HS-5 (cell line): ENCODE results near the gene RFTN2.
"Not testable (repeated sequence)": the region's sequence is repeated elsewhere in the genome, so short reads cannot be mapped to it uniquely, and the experiment has no call there.

Experiments used
- DNase-seq: peaks from one replicate; pipeline ENCODE4 v3.0.0-alpha.2; 2012; ENCODE audit warnings: low read depth

RFTN2 gene, protein sequence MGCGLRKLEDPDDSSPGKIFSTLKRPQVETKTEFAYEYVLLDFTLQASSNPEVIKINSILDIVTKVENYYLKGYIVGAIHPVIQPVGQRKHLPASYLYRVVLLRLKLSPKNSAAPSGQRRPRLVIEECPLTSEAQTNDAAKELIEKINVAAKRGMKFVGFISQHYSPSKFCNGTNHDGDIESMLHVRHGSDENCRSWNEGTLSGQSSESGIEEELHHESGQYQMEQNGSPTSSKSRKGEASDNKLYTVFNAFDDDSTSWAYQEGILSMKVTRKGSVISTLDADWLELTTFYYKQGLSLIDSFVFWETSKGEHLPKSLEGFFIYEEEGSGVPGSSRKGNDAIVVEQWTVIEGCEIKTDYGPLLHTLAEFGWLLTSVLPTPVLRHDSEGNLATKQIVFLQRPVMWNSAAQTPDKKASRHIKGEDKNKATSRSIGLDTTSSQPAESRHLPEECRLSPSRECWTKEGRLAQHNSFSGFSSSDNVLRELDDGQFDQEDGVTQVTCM

GRCh38 chr2:197675246-197675645 lies at the start of gene RFTN2:
Gene RFTN2, minus strand, starts transcription at chr2:197675587. Its CDS starts 129 bp downstream, at chr2:197675458.
- DNase-seq, result no peak

DNA sequence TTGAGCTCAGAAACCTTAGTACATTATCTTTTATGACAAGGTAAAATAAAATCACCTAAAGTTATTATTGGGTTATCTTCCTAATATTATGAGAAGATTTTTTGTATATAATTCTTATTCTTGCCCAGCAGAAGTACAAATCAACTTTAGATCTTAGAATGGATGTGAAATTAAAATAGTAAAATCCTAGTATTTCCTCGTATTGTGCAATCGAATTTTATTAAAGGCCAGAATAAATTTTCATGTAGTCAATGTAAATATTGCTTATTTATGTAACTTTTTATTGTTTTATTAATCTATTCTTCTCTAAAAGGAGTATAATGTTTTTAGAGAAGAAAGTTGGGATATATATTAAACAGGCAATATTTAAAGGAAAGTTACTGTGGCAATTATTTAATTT lies 42.5 kb upstream of the RFTN2 start:
- no peak for DNase-seq

GRCh38 chr2:197713271-197713670 lies 37.9 kb upstream of the RFTN2 start:
- DNase-seq, result no peak

- DNase-seq, result no peak
Measured at GRCh38 chr2:197711578-197711977, 36.2 kb upstream of the RFTN2 start.

GRCh38 chr2:197710424-197711042 lies 35.1 kb upstream of the RFTN2 start:
- no peak for DNase-seq

GRCh38 chr2:197709140-197709539 lies 33.8 kb upstream of the RFTN2 start:
- DNase-seq, result not testable (repeated sequence)

- DNase-seq, result peak; percentile 89
Measured at GRCh38 chr2:197708331-197708730, 32.9 kb upstream of the RFTN2 start.

- peak; percentile 58 for DNase-seq
Measured at GRCh38 chr2:197707316-197708213, 32.2 kb upstream of the RFTN2 start.

DNA sequence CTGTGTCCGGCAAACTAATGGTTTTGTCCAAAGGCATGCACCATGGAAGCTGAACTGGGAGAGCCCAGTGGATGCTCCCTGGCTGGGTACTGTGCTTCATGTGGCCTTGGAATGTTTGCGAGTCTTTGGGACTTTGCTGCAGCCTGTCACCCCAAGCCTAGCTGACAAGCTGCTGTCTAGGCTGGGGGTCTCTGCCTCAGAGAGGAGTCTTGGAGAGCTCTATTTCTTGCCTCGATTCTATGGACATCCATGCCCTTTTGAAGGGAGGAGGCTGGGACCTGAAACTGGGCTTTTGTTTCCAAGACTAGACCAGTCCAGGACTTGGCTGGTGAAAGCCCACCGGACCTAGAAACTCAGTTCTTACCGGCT lies 31.4 kb upstream of the RFTN2 start:
- no peak for DNase-seq

DNA sequence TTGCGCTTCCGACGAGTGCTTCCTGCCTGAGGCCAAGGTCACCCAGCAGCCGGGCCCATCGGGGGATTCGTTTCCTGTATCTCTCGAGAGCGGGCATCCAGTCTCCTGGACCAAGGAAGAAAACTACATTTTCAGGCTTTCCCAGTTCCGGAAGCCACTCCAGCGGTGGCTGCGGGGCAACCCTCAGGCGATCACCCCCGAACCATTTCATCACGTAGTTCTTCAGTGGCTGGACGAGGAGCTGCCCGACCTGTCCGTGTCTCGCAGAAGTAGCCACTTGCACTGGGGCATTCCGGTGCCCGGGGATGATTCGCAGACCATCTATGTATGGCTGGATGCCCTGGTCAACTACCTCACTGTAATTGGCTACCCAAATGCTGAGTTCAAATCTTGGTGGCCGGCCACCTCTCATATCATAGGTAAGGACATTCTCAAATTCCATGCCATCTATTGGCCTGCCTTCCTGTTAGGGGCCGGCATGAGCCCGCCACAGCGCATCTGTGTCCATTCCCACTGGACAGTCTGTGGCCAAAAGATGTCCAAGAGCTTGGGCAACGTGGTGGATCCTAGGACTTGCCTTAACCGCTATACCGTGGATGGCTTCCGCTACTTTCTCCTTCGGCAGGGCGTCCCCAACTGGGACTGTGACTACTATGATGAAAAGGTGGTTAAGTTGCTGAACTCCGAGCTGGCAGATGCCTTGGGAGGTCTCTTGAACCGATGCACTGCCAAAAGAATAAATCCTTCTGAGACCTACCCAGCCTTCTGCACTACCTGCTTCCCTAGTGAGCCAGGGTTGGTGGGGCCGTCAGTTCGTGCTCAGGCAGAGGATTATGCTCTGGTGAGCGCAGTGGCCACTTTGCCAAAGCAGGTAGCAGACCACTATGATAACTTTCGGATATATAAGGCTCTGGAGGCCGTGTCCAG lies 30.8 kb upstream of the RFTN2 start:
- no peak for DNase-seq

DNA sequence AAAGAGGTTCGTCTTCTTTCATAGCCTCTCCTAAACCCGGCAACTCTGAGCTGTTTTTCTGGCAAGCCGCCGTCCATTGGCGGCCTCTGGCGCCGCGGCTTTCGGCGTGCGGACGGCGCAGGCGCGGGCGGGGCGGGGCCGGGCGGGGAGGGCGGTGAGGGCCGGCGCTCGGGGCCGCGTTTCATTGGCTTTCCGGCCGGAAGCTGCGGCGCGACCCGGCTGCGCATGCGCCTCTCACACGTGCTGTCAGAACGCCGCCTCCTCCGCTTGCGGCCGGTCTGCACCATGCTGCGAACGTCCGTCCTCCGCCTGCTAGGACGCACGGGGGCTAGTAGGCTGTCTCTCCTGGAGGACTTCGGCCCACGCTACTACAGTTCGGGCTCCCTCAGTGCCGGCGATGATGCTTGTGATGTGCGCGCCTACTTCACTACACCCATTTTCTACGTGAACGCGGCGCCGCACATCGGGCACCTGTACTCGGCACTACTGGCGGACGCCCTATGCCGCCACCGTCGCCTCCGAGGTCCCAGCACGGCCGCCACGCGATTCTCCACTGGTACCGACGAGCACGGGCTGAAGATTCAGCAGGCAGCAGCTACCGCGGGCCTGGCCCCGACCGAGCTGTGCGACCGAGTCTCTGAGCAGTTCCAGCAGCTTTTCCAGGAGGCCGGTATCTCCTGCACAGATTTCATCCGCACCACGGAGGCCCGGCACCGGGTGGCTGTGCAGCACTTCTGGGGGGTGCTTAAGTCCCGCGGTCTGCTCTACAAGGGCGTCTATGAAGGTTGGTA lies 29.9 kb upstream of the RFTN2 start, which contains the start of gene MARS2:
MARS2 (plus strand) TSS at position 249 of the 791 bp plus-strand sequence; CDS start at position 286, 37 bp downstream.
- peak; percentile 72 for DNase-seq

DNA sequence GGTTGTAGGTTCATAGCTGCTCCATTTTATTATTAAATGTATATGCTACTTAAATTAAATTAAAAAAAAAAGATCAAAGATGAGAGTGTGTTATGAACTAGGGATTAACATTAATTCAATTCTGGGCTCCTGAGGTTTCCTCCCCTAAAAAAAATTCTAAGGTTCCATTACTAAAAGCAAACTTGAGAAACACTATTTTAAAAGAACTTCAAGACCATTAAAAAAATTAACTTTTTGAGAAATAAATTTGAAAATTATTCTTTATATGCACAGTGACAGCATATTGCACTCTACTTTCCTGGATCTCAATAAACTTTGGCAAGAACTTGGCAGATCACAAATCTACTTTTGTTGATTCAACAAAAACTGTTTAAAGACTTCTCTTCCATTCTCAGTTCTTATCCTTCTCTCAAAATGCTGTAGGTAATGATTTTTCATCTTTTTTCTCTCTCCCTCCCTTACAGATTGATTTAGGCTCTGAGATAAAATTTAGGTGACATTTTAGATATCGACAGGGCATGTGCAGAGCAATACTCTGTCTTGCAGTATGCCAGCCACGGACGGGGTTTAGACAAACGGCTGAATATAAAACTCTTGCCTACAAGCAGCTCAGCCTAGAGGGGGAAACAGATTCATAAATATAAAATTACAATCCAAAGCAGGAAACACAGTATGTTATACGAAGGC lies 29.2 kb upstream of the RFTN2 start:
- DNase-seq, result no peak

DNA sequence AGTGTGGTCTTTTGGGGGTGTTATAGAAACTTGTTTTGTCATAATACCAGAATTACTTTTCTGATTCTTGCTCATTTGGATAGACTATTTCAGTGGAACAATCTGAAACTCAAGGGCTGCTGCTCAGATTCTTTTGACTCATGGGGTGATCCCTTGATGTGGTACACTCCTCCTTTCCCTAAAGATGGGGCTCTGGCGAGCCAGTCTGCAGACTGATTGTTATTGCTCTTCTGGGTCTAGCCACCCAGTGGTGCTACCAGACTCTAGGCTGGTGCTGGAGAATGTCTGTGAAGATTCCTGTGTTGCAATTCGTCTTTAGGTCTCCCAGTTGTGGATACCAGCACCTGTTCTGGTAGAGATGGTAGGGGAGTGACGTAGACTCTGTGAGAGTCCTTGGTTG lies 25.6 kb upstream of the RFTN2 start:
- DNase-seq, result no peak

DNA sequence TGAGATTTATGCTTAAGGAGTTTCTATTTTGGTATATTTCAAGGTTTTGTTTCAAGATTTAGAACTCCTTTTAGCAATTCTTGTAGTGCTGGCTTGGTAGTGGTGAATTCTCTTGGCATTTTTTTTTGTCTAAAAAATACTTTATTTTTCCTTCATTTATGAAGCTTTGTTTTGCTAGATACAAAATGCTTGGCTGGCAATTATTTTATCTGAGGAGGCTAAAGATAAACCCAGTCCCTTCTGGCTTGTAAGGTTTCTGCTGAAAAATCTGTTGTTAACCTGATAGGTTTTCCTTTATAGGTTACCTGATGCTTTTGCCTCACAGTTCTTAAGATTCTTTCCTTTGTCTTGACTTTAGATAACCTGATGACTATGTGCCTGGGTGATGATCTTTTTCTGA lies 24.3 kb upstream of the RFTN2 start:
- DNase-seq, result not testable (repeated sequence)

DNA sequence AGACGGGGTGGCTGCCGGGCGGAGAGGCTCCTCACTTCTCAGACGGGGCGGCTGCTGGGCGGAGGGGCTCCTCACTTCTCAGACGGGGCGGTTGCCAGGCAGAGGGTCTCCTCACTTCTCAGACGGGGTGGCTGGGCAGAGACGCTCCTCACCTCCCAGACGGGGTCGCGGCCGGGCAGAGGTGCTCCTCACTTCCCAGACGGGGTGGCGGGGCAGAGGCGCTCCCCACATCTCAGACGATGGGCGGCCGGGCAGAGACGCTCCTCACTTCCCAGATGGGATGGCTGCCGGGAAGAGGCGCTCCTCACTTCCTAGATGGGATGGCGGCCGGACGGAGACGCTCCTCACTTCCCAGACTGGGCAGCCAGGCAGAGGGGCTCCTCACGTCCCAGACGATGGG lies 21.2 kb upstream of the RFTN2 start:
- not testable (repeated sequence) for DNase-seq

GRCh38 chr2:197695971-197696370 lies 20.6 kb upstream of the RFTN2 start:
- DNase-seq, result not testable (repeated sequence)

DNA sequence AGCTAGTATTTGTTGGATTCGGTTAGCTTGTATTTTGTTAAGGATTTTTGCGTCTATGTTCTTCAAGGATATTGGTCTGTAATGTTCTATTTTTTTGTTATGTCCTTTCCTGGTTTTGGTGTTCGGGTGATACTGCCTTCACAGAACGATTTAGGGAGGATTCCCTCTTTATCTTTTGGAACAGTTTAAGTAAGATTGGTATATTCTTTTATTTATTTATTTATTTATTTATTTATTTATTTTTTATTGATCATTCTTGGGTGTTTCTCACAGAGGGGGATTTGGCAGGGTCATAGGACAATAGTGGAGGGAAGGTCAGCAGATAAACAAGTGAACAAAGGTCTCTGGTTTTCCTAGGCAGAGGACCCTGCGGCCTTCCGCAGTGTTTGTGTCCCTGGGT lies 19.8 kb upstream of the RFTN2 start:
- DNase-seq, result not testable (repeated sequence)

GRCh38 chr2:197677483-197677882 lies 2.1 kb upstream of the RFTN2 start:
- no peak for DNase-seq

DNA sequence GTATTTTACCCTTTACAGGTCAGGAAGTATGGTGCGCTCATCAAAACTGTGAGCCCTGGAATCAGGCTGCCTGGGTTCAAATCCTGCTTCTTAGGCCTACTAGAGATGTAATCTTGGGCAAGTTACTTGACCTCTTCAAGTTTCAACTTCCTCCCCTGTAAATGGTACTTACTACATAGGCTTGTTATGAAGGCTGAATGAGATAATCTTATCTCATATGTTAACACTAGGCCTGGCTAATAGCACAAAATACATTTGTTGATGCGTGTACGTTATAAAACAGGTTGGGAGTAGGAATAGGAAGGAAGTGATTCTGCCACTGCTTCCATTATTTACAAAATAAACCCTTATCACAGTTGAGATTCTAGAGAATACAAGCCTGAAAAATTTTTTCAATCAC lies 1.7 kb upstream of the RFTN2 start:
- no peak for DNase-seq

GRCh38 chr2:197675711-197676188 lies 363 bp upstream of the RFTN2 start:
- no peak for DNase-seq
